Activated CD4-positive, alpha-beta T cell treated with anti-CD3 and anti-CD28 coated beads for 48 hours (primary cell): Measurements from ENCODE around the gene ARFRP1.
A peak's percentile ranks its signal among the peaks of the same experiment; 100 is the strongest.

Source experiments
- DNase-seq: peaks from one replicate; pipeline ENCODE4 v3.0.0-alpha.2; 2020

Gene ARFRP1

DNA sequence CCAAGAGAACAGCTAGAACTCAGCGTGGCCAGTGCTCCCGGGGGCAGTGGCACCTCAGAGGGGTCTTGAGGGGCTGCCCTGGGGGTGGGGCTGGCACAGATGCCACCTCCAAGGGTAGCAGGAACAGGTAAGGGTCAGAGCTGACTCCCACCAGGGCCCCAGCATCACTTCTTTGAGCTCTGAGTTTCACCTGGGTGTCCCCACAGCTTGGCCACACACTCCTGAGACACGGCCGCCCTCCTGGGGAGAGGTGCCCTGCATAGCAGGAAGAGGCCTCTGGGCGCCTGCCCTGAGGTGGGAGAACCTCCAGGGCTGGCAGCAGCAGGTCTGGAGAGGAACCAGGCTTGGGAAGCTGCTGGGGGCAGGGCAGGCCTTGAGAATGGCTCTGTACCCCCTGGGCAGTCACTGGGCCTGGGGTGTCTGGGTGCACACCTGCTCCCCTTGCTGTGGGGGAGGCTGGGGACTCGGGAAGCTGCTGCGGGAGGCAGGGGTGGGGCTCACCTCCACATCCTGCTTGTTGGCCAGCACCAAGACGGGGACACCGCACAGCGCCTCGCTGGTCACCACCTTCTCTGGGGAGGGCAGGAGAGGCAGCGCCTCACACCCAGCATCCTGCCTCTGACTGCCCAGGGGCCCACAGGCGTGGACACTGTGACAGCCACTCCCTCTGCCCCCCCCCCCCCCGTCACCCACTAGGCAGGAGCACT is 6.3 kb downstream of the ARFRP1 start:
- DNase-seq, result peak; percentile 4

GRCh38 chr20:63701051-63701328 is 6.8 kb downstream of the ARFRP1 start:
- no peak for DNase-seq

DNA sequence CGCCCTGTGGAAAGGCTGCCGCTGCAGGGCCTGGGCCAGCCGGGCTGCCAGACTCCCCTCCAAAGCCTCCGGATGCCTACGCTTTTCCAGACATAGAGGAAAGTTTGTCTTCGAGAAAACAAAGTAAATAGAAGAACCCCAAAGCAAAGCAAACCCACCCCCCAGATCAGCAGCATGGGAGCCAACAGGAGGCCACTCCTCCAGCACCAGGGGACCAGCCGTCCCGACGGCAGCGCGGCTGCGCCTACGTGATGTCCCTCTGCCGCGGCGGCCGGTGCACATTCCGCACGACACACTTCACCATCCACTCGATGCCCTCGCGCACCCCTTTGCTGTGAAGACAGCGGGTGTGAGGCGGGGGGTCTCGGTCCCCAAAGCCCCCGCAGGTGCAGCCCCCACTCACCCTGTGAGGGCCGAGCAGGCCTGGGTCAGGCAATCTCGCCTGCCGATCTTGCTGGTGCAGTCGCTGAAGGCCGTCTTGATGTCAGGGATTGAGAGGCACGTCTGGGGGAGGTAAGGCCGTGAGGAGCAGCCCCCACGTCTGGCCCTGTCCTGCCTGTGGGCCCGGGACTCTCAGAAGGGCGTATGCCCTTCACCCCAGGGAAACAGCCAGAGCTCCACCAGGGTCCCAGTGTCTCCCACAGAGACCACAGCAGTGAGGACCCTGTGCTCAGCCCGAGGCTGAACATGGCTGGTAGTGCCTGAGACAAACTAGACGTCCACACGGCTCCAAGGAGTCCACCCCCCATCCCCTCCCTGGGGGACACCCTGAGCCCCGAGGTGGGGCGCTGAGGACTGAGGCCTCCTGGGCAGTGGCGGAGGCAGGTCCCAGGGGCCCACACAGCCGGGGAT is 7.4 kb downstream of the ARFRP1 start:
- peak; percentile 8 for DNase-seq

- peak; percentile 3 for DNase-seq
Measured at GRCh38 chr20:63699466-63700198, 8.1 kb downstream of the ARFRP1 start.

GRCh38 chr20:63698739-63699465 is 8.9 kb downstream of the ARFRP1 start:
- peak; percentile 77 for DNase-seq

DNA sequence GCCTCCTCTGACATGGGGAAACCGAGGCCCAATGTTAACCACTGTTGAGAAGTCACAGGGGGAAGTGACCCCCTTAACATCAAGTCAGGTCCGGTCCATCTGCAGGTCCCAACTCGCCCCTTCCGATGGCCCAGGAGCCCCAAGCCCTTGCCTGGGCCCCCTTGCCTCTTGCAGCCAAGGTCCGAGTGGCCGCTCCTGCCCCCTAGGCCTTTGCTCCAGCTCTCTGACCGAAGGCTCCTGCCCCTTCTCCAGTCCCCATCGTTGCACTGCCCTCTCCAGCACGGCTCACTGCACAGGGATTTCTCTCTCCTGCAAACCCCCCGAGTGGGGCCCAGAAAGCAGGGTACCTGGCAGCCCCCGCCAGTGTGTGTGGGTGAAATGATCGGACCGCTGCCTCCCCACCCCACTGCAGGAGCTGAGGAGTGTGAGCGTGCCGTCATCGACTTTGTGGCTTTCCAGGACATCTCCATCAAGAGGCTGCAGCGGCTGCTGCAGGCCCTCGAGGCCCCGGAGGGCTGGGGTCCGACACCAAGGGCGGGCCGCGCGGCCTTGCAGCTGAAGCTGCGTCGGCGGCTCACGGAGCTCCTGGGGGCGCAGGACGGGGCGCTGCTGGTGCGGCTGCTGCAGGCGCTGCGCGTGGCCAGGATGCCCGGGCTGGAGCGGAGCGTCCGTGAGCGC is 9.8 kb downstream of the ARFRP1 start:
- DNase-seq, result no peak

- DNase-seq, result no peak
Measured at GRCh38 chr20:63697357-63697867, 10.4 kb downstream of the ARFRP1 start.

DNA sequence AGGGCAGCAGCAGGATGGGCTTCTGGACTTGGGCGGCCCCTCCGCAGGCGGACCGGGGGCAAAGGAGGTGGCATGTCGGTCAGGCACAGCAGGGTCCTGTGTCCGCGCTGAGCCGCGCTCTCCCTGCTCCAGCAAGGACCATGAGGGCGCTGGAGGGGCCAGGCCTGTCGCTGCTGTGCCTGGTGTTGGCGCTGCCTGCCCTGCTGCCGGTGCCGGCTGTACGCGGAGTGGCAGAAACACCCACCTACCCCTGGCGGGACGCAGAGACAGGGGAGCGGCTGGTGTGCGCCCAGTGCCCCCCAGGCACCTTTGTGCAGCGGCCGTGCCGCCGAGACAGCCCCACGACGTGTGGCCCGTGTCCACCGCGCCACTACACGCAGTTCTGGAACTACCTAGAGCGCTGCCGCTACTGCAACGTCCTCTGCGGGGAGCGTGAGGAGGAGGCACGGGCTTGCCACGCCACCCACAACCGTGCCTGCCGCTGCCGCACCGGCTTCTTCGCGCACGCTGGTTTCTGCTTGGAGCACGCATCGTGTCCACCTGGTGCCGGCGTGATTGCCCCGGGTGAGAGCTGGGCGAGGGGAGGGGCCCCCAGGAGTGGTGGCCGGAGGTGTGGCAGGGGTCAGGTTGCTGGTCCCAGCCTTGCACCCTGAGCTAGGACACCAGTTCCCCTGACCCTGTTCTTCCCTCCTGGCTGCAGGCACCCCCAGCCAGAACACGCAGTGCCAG is 11.0 kb downstream of the ARFRP1 start, which contains the start of gene TNFRSF6B:
Gene TNFRSF6B (plus strand): TSS at position 25 of the 729 bp plus-strand sequence. CDS start 116 bp downstream, at position 141.
- no peak for DNase-seq

DNA sequence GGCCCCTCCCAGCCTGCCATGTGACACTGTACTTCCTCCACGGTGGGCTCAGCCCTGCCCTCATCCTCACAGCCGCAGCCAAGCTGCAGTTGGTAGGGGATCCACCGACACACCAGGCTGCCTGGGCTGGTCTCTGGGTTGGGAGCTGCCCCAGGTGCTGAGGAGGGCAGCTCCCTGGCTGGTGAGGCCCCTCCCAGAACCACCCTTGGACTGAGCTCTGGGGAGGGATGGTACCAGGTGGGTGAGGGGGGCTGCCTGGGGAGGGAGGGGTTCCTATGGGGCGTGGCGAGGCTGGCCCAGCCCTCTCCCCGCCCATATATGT is 11.5 kb downstream of the ARFRP1 start:
- DNase-seq, result no peak

DNA sequence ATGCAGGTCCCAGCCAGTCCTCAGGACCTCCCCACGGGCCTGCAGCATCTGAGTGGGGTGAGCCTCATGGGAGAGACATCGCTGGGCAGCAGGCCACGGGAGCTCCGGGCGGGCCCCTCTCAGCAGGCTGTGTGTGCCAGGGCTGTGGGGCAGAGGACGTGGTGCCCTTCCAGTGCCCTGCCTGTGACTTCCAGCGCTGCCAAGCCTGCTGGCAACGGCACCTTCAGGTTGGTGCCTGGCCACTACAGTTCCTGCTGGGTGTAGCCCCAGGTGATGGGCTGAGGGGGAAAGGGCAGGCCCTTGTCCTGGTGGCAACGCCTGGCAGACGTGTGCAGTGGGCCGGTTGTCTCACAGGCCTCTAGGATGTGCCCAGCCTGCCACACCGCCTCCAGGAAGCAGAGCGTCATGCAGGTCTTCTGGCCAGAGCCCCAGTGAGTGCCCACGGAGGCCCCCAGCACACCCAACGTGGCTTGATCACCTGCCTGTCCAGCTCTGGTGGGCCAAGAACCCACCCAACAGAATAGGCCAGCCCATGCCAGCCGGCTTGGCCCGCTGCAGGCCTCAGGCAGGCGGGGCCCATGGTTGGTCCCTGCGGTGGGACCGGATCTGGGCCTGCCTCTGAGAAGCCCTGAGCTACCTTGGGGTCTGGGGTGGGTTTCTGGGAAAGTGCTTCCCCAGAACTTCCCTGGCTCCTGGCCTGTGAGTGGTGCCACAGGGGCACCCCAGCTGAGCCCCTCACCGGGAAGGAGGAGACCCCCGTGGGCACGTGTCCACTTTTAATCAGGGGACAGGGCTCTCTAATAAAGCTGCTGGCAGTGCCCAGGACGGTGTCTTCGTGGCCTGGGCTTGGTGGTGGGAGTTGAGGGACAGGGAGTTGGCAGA is 12.1 kb downstream of the ARFRP1 start:
- no peak for DNase-seq

DNA sequence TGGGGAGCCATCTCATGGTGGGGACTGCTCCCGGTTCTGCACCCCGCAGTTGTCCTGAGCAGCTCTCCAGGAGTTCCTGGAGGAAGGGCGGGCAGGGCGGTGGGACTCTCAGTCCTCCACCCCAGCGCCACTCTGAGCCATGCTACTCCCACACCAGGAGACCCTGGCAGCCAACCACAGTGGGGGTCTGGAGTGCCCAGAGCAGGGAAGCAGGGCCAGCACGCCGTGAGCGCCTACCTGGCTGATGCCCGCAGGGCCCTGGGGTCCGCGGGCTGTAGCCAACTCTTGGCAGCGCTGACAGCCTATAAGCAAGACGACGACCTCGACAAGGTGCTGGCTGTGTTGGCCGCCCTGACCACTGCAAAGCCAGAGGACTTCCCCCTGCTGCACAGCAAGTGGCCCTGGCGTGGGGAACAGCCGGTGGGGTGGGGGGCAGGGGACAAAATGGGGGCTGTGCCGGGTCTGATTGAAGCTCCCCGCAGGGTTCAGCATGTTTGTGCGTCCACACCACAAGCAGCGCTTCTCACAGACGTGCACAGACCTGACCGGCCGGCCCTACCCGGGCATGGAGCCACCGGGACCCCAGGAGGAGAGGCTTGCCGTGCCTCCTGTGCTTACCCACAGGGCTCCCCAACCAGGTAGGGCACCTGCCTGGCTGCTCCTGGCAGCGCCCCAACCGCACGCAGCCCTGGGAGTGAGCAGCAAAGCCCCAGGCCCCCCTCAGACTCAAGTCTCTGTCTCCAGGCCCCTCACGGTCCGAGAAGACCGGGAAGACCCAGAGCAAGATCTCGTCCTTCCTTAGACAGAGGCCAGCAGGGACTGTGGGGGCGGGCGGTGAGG is 13.0 kb downstream of the ARFRP1 start:
- DNase-seq, result no peak

GRCh38 chr20:63693733-63694583 is 13.8 kb downstream of the ARFRP1 start:
- DNase-seq, result no peak

DNA sequence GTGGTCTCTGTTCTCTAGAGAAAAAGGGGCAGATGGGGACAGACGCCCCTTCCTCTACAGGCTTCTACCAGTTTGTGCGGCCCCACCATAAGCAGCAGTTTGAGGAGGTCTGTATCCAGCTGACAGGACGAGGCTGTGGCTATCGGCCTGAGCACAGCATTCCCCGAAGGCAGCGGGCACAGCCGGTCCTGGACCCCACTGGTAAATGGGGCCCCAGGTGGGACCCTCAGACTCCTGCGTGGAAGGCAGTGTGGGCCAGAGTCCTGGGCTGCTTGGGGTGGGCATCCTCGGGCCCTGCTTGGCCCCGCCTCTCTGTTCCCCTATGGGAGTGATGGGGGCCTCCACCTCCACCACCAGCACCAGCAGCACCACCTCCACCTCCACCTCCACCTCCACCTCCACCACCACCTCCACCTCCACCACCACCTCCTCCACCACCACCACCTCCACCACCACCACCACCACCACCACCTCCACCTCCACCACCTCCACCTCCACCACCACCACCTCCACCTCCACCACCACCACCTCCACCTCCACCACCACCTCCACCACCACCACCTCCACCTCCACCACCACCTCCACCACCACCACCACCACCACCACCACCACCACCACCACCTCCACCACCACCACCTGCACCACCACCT is 14.6 kb downstream of the ARFRP1 start:
- no peak for DNase-seq

- no peak for DNase-seq
Measured at GRCh38 chr20:63692436-63693082, 15.2 kb downstream of the ARFRP1 start.

DNA sequence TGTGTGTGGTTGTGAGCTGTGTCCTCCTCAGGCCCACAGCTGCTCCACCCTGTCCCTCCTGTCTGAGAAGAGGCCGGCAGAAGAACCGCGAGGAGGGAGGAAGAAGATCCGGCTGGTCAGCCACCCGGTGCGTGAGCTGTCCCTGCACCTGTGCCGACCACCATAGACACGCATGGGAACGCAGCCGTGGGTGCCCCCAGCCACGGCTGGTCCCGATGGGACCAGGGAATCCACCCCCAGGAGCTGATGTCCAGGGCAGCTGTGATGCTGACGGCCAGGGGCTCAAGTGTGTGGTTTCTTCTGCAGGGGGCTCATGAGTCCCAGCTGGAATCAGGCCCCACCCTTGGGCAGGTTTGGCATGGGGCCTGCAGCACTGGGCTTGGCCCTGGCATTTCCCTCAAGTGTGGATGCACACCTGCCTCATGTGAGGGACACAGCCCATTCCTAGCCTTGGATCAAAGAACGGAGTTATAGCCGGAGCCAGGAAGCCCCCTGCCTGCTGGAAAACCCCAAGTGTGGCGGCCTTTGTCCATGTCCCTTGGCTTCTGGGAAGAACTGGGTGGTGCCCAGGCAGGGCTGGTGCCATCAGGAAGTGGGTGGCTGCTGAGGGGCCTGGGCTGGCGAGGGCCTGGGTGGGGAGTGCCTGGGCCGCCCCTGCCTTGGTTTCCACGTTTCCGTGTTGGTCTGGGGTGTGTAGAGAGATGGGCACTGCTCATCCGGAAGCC is 15.9 kb downstream of the ARFRP1 start:
- DNase-seq, result no peak

DNA sequence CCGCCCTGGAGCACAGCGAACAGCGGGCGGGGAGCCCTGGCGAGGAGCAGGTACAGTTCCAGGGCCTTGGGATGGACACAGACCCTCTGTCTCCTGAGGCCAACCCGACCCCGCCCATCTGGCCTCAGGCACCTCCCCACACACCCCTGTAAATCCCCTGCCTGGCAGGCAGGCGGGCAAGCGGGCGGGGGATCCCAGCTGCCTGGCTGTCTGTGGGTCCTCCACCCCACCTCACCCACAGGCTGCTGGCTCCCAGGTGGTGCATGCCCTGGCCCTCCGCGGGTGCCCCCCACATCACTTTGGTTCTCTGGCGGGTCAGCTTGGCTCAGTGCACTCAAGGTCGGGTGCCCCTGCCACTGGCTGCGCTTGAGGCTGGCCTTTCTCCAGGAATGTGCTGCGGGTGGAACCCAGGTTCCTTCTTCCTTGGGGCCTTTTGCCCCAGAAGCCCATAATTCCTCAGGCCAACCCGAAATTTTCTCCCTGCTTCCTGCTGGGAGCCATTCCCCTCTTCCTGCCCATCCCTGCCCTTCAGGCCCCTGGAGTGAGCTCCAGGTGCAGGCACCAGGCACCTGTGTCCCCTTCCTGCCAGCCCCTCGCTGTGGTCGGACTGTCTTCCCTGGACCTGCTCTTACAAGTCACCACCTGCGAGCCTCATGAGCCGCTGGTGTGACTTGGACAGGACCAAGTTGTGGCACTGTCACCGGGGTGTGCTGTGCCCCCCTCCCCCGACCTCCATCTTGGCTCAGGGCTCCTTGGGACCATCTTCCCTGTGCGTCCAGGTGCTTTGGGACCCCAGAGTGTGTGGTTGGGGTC is 16.7 kb downstream of the ARFRP1 start:
- no peak for DNase-seq
